Renal cortex interstitium (tissue), 11 donors: Measurements from ENCODE around the gene LMX1B. TPM values are rescaled to one million over a fixed set of nuclear protein-coding genes. Genes with fewer than 3 reads are reported as not detected.
"Not testable (repeated sequence)": the region's sequence is repeated elsewhere in the genome, so short reads cannot be mapped to it uniquely, and the experiment has no call there.

Experiments used
- DNase-seq, 11 donors: peaks; one replicate each; pipeline ENCODE4 v3.0.0-alpha.2; 2013; ENCODE audit warnings: low read depth in 9 of 11, low spot score in 4 of 11; ENCODE audit errors: extremely low read depth in 1 of 11
- polyA plus RNA-seq, 3 donors: library from polyadenylated mRNA; unstranded; fragments of 120-200 nt; gene quantifications; one replicate each; pipeline ENCODE4 v1.2.1, GENCODE V29; 2013; ENCODE audit not compliant: insufficient read length in 3 of 3

LMX1B gene
- polyA plus RNA-seq, 3 donors, result 15.9 to 20.5 (median 19.2) TPM

DNA sequence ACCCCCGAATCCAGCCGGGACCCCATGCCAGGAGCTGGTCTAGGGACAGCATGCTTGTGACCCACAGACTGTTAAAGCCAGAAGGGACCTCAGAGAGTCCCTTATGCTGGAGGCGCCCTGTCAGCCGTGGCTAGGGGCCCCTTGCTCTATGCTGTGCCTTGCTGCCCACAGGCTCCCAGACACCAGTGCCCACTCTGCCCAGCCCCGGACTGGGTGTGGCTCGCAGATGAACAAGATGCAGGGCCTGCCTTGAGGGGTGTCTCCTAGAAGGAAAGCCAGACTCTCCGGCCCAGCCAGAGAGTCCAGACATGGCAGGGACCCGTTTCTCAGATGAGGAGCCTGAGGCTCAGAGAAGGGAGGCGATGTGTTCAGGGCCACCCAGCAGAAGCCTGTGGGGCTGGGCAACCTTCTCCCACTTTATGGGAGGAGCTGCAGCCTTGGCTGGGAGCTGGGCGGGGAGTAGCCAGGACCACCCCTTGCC is 85.7 kb downstream of the LMX1B start:
- no peak for DNase-seq

- DNase-seq, result no peak
These were observed 86.6 kb downstream of the LMX1B start for GRCh38 chr9:126700296-126700695.

- no peak for DNase-seq
These were observed 87.4 kb downstream of the LMX1B start for GRCh38 chr9:126700903-126701812.

DNA sequence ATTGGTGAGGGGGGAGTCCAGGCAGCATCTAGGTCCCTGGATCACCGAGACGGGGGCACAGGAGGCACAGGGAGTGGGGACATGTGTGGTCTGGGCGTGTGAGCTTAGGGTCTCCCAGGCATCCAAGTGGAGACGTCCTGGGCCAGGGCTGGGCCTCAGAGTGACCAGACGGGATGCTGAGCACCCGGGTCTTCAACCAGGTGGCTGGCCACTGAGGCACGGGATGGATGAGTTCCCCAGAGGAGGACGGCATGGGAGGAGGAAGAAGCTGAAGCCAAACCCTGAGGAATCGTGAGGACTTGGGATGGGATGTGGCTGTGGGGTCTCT is 88.0 kb downstream of the LMX1B start:
- DNase-seq, result no peak

GRCh38 chr9:126702151-126703001 is 88.6 kb downstream of the LMX1B start:
- DNase-seq, result no peak

DNA sequence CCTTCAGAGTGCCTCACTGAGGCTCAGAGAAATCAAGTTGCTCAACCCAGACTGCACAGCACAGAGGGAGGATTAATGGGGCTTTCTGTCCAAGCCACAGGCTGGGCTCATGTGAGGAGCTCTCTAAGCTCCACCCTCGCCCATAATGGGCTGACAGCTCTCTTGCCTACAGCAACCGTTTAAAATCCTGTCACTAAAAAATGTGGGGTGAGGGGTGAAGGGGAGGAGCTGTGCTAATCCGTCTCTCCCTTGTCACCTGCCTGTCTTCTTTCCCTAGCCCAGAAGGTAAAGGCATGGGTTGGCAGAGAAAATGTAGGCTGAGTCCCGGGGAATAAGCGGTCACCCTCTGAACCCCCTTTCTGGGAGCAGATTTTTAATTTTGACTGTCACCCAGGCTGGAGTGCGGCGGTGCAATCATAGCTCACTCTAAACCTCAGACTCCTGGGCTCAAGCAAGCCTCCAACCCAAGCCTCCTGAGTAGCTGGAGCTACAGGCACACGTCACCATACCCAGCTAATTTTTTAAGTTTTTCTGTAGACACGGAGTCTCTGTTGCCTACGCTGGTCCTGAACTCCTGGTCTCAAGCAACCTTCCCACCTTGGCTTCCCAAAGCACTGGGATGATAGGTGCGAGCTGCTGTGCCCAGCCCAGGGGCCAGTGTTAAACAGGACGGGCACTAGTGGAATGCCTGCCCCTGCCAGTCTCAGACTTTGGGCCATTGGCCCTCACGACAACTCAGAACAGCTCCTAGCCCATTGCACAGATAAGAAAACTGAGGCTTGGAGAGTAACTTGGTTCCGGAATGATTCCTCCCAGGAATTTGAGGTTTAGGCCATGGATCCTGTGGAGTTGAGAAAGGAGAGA is 89.5 kb downstream of the LMX1B start:
- no peak for DNase-seq

- DNase-seq, result no peak
These were observed 90.1 kb downstream of the LMX1B start for GRCh38 chr9:126703866-126704156.

DNA sequence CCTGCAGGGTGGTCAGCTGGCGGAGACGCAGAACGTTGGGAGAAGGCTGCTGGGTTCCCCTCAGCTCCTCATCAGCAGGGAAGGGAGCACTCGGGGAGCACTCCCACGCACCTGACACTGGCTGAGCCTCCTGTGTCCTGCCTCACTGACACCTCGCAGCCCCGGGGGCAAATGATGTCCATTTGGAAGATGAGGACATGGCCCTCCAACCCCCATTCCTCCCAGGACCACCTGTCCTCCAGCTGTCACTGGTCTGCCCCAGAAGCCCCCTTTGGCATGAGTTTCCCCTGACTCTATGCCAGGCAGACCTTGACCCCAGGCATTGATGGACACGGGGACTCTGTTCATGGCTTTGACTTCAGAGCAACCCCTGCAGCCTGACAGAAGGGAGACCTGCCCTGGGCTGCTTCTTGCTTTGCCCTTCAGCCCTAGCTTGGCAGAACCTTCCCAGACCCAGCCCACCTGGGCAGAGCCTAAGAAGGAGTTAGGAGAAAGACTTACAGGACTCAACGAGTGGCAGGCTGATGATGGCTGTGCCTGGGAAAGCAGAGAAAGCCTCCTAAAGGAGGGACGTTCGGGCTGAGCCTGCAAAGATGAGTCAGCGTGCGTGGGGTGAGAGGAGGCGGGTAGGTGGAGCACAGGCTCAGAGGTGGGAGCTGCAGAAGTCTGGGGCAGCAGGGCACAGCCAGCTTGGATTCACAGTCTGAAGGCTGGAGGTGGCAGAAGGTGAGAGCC is 90.6 kb downstream of the LMX1B start:
- no peak for DNase-seq

GRCh38 chr9:126704892-126705766 is 91.4 kb downstream of the LMX1B start:
- DNase-seq, result peak in 6 of 11 donors; percentile 63 to 70 (median 69)

- DNase-seq, result no peak
These were observed 92.3 kb downstream of the LMX1B start for GRCh38 chr9:126705767-126706697.

DNA sequence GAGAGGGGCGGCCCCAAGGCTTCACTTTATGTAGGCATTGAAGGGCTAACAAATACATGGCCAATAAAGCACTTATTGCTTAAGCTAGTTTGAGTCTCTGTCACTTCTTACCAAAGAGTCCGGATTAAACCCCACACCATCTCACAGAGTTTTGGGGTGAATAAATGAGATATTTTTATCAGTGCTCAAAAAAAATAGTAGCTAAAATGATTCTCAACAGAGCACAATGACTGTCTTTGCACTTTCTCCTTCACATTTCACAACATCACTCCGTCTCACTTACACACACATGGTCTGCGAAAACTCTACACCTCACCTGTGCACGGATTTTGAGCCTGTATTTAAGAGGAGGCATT is 92.9 kb downstream of the LMX1B start:
- DNase-seq, result no peak

DNA sequence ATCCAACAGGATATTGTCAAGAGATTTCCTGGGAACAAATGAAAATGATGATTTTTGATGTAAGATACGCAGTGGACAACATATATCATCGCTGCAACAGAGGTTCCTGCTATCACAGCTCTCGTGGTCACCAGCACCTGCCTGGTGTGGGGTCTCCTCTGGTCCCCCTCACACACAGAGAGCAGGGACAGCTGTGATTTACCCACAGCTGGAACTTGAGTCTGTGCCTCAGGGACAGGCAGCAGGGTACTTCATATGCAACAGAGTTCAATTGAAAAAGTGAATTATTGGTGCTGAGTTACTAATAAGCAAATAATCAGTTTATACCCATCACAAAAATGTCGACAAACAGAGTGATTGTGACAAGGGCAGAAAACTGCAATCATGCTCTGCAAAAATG is 93.4 kb downstream of the LMX1B start:
- no peak for DNase-seq

GRCh38 chr9:126707712-126708111 is 94.0 kb downstream of the LMX1B start:
- DNase-seq, result not testable (repeated sequence)

GRCh38 chr9:126708178-126708577 is 94.5 kb downstream of the LMX1B start:
- DNase-seq, result no peak

- DNase-seq, result no peak
These were observed 95.5 kb downstream of the LMX1B start for GRCh38 chr9:126709241-126709640.

DNA sequence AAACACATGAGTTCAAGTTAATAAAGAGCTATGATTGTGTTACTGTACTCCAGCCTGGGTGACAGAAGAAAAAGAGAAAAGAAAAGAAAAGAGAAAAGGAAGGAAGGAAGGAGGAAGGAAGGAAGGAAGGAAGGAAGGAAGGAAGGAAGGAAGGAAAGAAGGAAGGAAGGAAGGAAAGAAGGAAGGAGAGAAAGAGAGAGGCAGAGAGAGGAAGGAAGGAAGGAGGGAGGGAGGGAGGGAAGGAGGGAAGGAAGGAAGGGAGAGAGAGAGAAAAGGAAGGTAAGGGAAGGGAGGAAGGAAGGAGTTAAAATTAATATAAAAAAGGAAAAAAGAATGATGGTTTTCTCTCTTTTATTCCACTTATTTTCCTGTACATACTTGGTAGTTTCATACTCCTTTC is 101.7 kb downstream of the LMX1B start:
- no peak for DNase-seq

- DNase-seq, result not testable (repeated sequence)
These were observed 103.7 kb downstream of the LMX1B start for GRCh38 chr9:126717441-126717840.
